Nasal cavity respiratory epithelium epithelial cell of viscerocranial mucosa (primary cell): ENCODE results near the gene MSH2. TPM values are rescaled to one million over a fixed set of nuclear protein-coding genes. Genes with fewer than 3 reads are reported as not detected.

Experiments used
- total RNA-seq: library from RNA; depleted of rRNA; stranded (reverse); fragments of >200 nt; gene quantifications from 2 replicates; pipeline ENCODE4 v1.2.3, GENCODE V29; 2014

The MSH2 gene
- 10.3 and 14.0 TPM in 2 replicates for total RNA-seq

DNA sequence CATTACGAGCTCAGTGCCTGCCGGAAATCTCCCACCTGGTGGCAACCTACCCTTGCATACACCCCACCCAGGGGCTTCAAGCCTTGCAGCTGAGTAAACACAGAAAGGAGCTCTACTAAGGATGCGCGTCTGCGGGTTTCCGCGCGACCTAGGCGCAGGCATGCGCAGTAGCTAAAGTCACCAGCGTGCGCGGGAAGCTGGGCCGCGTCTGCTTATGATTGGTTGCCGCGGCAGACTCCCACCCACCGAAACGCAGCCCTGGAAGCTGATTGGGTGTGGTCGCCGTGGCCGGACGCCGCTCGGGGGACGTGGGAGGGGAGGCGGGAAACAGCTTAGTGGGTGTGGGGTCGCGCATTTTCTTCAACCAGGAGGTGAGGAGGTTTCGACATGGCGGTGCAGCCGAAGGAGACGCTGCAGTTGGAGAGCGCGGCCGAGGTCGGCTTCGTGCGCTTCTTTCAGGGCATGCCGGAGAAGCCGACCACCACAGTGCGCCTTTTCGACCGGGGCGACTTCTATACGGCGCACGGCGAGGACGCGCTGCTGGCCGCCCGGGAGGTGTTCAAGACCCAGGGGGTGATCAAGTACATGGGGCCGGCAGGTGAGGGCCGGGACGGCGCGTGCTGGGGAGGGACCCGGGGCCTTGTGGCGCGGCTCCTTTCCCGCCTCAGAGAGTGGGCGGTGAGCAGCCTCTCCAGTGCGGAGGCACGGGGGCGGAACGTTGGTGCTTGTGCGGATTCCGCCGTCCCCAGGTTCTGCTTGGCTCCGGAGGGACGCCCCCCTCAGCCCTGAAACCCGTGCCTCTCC, at the start of gene MSH2:
TSS of gene MSH2 (plus strand) at position 352 of the 804 bp plus-strand sequence. CDS start at position 388, 36 bp downstream.

Other genes with a start within 250 kb of the MSH2 start
- gene STPG4, start 247.8 kb upstream of the MSH2 start, total RNA-seq = under 0.01 and 0.07 TPM in 2 replicates
- gene CALM2, start 226.6 kb upstream of the MSH2 start, total RNA-seq = 368 and 421 TPM in 2 replicates
- gene EPCAM, start 33.8 kb upstream of the MSH2 start, total RNA-seq = 43.1 and 43.4 TPM in 2 replicates
- under 0.01 TPM in 1 of 2 replicates, not detected in the other for gene KCNK12, start 167.8 kb downstream of the MSH2 start, total RNA-seq